ENCODE results near the gene WASF1. TPM values are rescaled to one million over a fixed set of nuclear protein-coding genes. Genes with fewer than 3 reads are reported as not detected.

Gene WASF1
- total and polyA plus RNA-seq, 2 experiments from 2014 or later, result 27.4 to 30.5 TPM

- H3K4me3 ChIP-seq, result peak overlapping the region; percentile 9
- DNase-seq (ENCODE audit: low spot score), result peak; percentile 57
Measured at GRCh38 chr6:110097443-110097842, 82.0 kb downstream of the WASF1 start.

More at GRCh38 chr6:110097443-110097842, 82.0 kb downstream of the WASF1 start:
- H2AFZ ChIP-seq, result no peak overlapping the region
- H4K20me1 ChIP-seq (replicated peaks; ENCODE audit: insufficient read depth), result no peaks in the 10 kb centered on the region
- TF ChIP-seq JUNB (IDR thresholded peaks at IDR 0.05; ENCODE audit: unreplicated experiment) (no peak), ZNF114 (CRISPR knock-in tag; IDR thresholded peaks at IDR 0.05) (no peak), ZNF462 (CRISPR knock-in tag; IDR thresholded peaks at IDR 0.05) (peak; percentile 95), ZNF331 (CRISPR knock-in tag; IDR thresholded peaks at IDR 0.05; ENCODE audit: low read depth) (no peak)
- H3K27ac ChIP-seq (ENCODE audit: low read depth), result peak overlapping the region; percentile 61
- H3K27me3 Mint-ChIP-seq (ENCODE audit: insufficient read depth, low read depth, poor library complexity), result no peaks in the 10 kb centered on the region
- H3K27ac Mint-ChIP-seq, result peak overlapping the region; percentile 17; the same call in 1 of the 2 replicates
- no peaks in the 10 kb centered on the region for H3K36me3 ChIP-seq (ENCODE audit: insufficient read depth)
- no peaks in the 10 kb centered on the region for H3K79me2 ChIP-seq (replicated peaks; ENCODE audit: insufficient read depth)
- H3K9me2 ChIP-seq (ENCODE audit: insufficient read depth), result no peaks in the 10 kb centered on the region
- no peaks in the 10 kb centered on the region for H3K27me3 ChIP-seq (ENCODE audit: insufficient read depth)
- peaks cover 35% of the 10 kb centered on the region for H3K4me1 Mint-ChIP-seq
- no peaks in the 10 kb centered on the region for H3F3A ChIP-seq (replicated peaks; ENCODE audit: low read depth)
- peaks cover 22% of the 10 kb centered on the region for H3K4me1 ChIP-seq (ENCODE audit: insufficient read depth)
- H3K4me2 ChIP-seq, result peak overlapping the region; percentile 46
- no peaks in the 10 kb centered on the region for H3K9me3 Mint-ChIP-seq
- H3K4me3 Mint-ChIP-seq, result peak overlapping the region; percentile 32; the same call in 1 of the 3 replicates
- H3K36me3 Mint-ChIP-seq (ENCODE audit: low read depth), result peaks cover 12% of the 10 kb centered on the region
- peak; percentile 95 for ATAC-seq

Data from GM23338 (cell line).